Ascending aorta (tissue), 2 donors: Measurements from ENCODE around the gene ZNF575. TPM values are rescaled to one million over a fixed set of nuclear protein-coding genes. Genes with fewer than 3 reads are reported as not detected.

Source experiments
- DNase-seq, 2 donors: peaks; one replicate each; pipeline ENCODE4 v3.0.0-alpha.2; 2019; ENCODE audit warnings: low spot score in 2 of 2
- H3K27ac ChIP-seq, 2 donors: fragments of 200-600 bp; sonication (generic); one replicate each; pipeline ENCODE4 v1.5.1; 2016 to 2017; ENCODE audit warnings: mild to moderate bottlenecking in 1 of 2
- H3K27me3 ChIP-seq: fragments of 200-600 bp; sonication (generic); one replicate; pipeline ENCODE4 v1.5.1; 2017
- H3K36me3 ChIP-seq, 2 donors: fragments of 200-600 bp; sonication (generic); one replicate each; pipeline ENCODE4 v1.5.1; 2016
- H3K4me1 ChIP-seq, 2 donors: fragments of 200-600 bp; sonication (generic); one replicate each; pipeline ENCODE4 v1.5.1; 2016 to 2017; ENCODE audit warnings: mild to moderate bottlenecking in 1 of 2
- H3K4me3 ChIP-seq, 2 donors: fragments of 200-600 bp; sonication (generic); one replicate each; pipeline ENCODE4 v1.5.1; 2016 to 2017; ENCODE audit warnings: mild to moderate bottlenecking in 1 of 2
- H3K9me3 ChIP-seq, 2 donors: fragments of 200-600 bp; sonication (generic); one replicate each; pipeline ENCODE4 v1.5.1; 2016
- CTCF ChIP-seq, 3 experiments: fragments of 200-600 bp in 2 of 3; fragments of 450-650 bp in 1 of 3; sonication (generic) in 2 of 3; IDR thresholded peaks; one replicate each; pipeline ENCODE4 v1.5.1; 2016 to 2019; ENCODE audit warnings: antibody characterized with exemption in 3 of 3, mild to moderate bottlenecking in 1 of 3, moderate library complexity in 1 of 3
- intact Hi-C: fragments of 100-400 bp; cut with DNase I; formaldehyde crosslinking; loops from one replicate; pipeline ENCODE4 v1.15.1; 2023
- total RNA-seq: library from RNA; depleted of rRNA; stranded (reverse); fragments of >200 nt; gene quantifications from one replicate; pipeline ENCODE4 v1.1.0, GENCODE V29; 2016

The ZNF575 gene
- total RNA-seq, 1 donor from 2014 or later: not detected

GRCh38 chr19:43575955-43576878, 43.2 kb downstream of the ZNF575 start:
- DNase-seq: no peak
- Histone ChIP-seq H3K27ac (peak overlapping the region; percentile 67 to 86), H3K9me3 (no peaks in the 10 kb centered on the region), H3K27me3 (no peaks in the 10 kb centered on the region), H3K36me3 (no peaks in the 10 kb centered on the region), H3K4me1 (peaks cover 10 to 12% of the 10 kb centered on the region in 2 donors), H3K4me3 (peak overlapping the region; percentile 76 to 87)
- intact Hi-C loops: loop anchor here (1.0 to 2.0 kb wide), 4 partner anchors 20 to 92 kb away; partner anchors contain the start of genes IRGQ and ZNF576
- TF ChIP-seq CTCF (IDR thresholded peaks at IDR 0.05): no peak

GRCh38 chr19:43578787-43579186, 45.8 kb downstream of the ZNF575 start:
- intact Hi-C loops: no loop called here
- Histone ChIP-seq H3K9me3 (no peaks in the 10 kb centered on the region), H3K27ac (no peak overlapping the region), H3K4me3 (no peak overlapping the region), H3K36me3 (no peaks in the 10 kb centered on the region), H3K27me3 (no peaks in the 10 kb centered on the region), H3K4me1 (peaks cover 14 to 16% of the 10 kb centered on the region in 2 donors)
- no peak for TF ChIP-seq CTCF (IDR thresholded peaks at IDR 0.05)
- DNase-seq: no peak

GRCh38 chr19:43581467-43581866, 48.5 kb downstream of the ZNF575 start:
- no peak for DNase-seq
- Histone ChIP-seq H3K27ac (peak overlapping the region; percentile 16 to 57), H3K9me3 (no peaks in the 10 kb centered on the region), H3K4me1 (peaks cover 6% of the 10 kb centered on the region in 2 donors), H3K36me3 (no peaks in the 10 kb centered on the region), H3K27me3 (no peaks in the 10 kb centered on the region), H3K4me3 (peak overlapping the region in 1 of 2 donors; percentile 61)
- intact Hi-C loops: no loop called here
- TF ChIP-seq CTCF (IDR thresholded peaks at IDR 0.05): no peak

- no peak for DNase-seq
- TF ChIP-seq CTCF (IDR thresholded peaks at IDR 0.05): no peak
- Histone ChIP-seq H3K36me3 (no peaks in the 10 kb centered on the region), H3K27me3 (no peaks in the 10 kb centered on the region), H3K27ac (no peak overlapping the region), H3K9me3 (no peaks in the 10 kb centered on the region), H3K4me1 (peaks cover 6% of the 10 kb centered on the region in 2 donors), H3K4me3 (no peak overlapping the region)
- intact Hi-C loops: no loop called here
Measured at GRCh38 chr19:43582495-43582894, 49.5 kb downstream of the ZNF575 start.

- H3K27ac ChIP-seq: no peak overlapping the region
- peaks cover 0 to 2% of the 10 kb centered on the region in 2 donors for H3K36me3 ChIP-seq
- TF ChIP-seq CTCF (IDR thresholded peaks at IDR 0.05): no peak
- no peaks in the 10 kb centered on the region for H3K27me3 ChIP-seq
- H3K4me1 ChIP-seq: peaks cover 6% of the 10 kb centered on the region in 2 donors
- DNase-seq: no peak
- H3K4me3 ChIP-seq: no peak overlapping the region
- no peaks in the 10 kb centered on the region for H3K9me3 ChIP-seq
- intact Hi-C loops: no loop called here
Measured at GRCh38 chr19:43584484-43584883, 51.5 kb downstream of the ZNF575 start.

Other genes starting within 250 kb of the ZNF575 start
- gene CD177, start 179.5 kb upstream of the ZNF575 start, total RNA-seq: not detected
- not detected for gene TEX101, start 118.3 kb upstream of the ZNF575 start, total RNA-seq
- gene LYPD3, start 67.6 kb upstream of the ZNF575 start, total RNA-seq: not detected
- gene PHLDB3, start 28.4 kb upstream of the ZNF575 start, total RNA-seq: 1.8 TPM
- gene ETHE1, start 6.0 kb upstream of the ZNF575 start, total RNA-seq: 118 TPM
- gene XRCC1, start 42.3 kb downstream of the ZNF575 start, total RNA-seq: 6.4 TPM
- 2.2 TPM for gene PINLYP, start 42.6 kb downstream of the ZNF575 start, total RNA-seq
- 17.2 TPM for gene IRGQ, start 62.9 kb downstream of the ZNF575 start, total RNA-seq
- 3.1 TPM for gene ZNF576, start 63.4 kb downstream of the ZNF575 start, total RNA-seq
- 0.32 TPM for gene SRRM5, start 78.9 kb downstream of the ZNF575 start, total RNA-seq
- 37.3 TPM for gene ZNF428, start 86.4 kb downstream of the ZNF575 start, total RNA-seq
- 3.5 TPM for gene CADM4, start 106.7 kb downstream of the ZNF575 start, total RNA-seq
- 30.2 TPM for gene PLAUR, start 137.0 kb downstream of the ZNF575 start, total RNA-seq
- not detected for gene IRGC, start 182.9 kb downstream of the ZNF575 start, total RNA-seq
- 126 TPM for gene SMG9, start 221.8 kb downstream of the ZNF575 start, total RNA-seq
- 2.3 TPM for gene KCNN4, start 247.8 kb downstream of the ZNF575 start, total RNA-seq